Activated T-cell treated with anti-CD3 and anti-CD28 coated beads, Interleukin-2, amount 50 U/mL, for 48 hours (primary cell): ENCODE data around the gene PSMA2.

ENCODE experiments used
- DNase-seq, 2 experiments: peaks; one replicate each; pipeline ENCODE4 v3.0.0-alpha.2; 2020

Gene PSMA2

GRCh38 chr7:42939457-42940240 lies 7.7 kb upstream of the PSMA2 start:
- DNase-seq, result no peak

DNA sequence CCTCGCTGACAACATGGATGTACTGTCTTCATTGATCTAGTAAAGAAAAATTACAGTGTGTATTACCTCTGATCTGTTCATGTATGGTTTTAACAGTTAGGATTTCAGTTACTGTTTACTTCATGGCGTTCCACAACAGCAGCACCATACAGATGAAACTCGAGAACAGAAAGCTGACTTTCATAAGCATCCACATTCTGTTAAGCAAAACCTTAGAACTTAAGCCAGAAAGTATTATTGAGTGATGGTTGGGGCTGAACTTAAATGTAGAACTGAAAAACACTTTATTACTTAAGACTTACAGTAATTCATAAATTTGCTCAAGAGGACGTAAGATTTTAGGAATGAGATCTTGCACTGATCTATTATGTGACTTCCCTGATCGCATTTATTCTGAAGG lies 3.9 kb upstream of the PSMA2 start:
- DNase-seq, result no peak

DNA sequence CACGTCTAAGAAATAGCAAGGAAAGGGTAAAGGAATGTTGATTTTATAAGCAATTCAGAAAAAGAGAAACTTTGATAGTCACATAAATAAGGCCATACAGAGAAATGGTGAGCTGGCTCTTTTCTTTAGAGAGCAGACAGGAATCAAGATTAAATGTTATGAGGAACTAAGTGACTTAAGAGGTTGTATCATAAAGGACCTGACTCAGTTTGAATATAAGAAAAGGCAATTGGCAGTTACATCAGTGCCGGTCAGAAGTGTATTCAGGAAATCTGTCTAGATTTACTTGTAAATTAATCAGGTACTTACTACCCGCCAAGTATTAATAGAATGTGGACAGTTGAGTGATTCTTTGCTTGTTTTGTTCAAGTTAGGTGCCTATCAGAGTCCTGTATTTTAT lies 2.3 kb upstream of the PSMA2 start:
- no peak for DNase-seq

DNA sequence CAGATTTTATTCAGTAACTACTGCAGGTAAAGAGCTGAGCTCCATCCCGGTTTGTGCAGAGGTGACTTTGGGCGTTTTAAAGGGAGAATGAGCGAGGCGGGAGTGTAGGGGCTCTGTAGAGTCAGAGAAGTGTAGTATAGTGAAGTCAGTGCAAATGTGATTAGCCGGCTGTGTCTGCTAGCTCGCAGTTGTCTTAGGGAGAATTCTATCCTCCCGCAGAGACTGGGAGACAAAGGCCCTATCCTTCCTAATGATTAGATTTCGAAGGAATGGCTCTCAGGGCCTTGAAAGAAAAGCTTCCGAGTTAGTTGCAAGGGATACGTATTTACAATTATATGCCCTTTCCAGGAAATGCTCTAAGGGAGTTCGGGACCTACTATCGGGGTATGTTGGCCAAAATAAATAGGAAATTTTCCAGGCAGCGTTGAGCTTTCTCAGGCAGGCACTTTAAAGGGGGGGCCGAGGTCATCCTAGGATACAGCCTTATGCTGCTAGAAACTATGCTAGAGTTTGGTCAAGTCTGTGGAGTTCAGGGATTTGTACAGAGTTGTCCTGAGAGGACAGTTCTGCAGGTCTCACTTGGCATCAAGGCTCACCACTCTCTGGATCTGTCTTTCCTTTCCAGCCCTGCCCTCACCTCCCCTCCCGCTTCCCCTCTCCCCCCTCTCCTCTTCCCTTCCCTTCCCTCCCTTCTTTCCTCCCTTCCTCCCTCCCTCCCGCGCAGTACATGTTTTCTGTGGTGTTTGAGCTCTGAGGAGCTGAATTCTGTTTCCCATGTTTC lies 1.0 kb upstream of the PSMA2 start:
- no peak for DNase-seq

GRCh38 chr7:42931447-42931833 lies 534 bp downstream of the PSMA2 start:
- no peak for DNase-seq

GRCh38 chr7:42930889-42931288 lies 1.1 kb downstream of the PSMA2 start:
- DNase-seq, result no peak

DNA sequence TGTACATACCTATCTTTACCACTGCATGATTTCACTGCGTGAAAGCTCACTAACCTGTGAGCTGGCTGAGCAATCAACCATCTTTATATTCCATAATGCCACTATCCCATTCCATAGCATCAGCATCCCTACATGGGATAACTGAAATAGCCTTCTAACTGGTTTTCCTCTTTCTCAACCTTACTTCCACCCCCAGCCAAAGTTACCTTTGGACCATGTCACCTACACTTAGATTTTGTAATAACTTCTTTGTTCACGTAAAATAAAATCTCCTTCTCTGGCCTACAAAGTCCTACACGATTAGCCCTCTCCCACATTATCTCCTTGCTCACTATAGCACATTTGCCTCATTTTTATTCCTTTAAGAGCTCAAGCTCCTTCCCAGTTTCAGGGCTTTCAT lies 2.5 kb downstream of the PSMA2 start:
- DNase-seq, result no peak

- no peak for DNase-seq
Observed at GRCh38 chr7:42928754-42929153, 3.2 kb downstream of the PSMA2 start.

DNA sequence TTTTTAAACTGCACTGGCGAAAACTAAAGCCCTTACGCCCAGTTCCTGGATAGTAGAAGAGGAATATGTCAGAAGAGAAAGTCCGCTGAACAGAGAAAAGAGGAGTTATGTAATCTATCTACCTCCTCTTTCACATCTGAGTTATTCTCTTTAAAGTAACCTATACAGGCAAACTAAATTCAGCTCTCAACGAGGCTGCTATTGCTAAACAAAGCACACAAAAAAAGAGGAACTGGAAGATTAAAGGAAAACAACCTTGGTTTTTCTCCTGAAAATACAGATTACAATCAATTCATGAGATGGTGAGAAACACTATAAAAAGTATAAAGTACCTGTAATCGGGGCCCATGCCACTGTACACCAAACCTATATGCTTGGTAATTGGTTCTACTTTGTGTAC lies 5.8 kb downstream of the PSMA2 start:
- DNase-seq, result no peak

GRCh38 chr7:42925630-42926029 lies 6.3 kb downstream of the PSMA2 start:
- DNase-seq, result no peak

DNA sequence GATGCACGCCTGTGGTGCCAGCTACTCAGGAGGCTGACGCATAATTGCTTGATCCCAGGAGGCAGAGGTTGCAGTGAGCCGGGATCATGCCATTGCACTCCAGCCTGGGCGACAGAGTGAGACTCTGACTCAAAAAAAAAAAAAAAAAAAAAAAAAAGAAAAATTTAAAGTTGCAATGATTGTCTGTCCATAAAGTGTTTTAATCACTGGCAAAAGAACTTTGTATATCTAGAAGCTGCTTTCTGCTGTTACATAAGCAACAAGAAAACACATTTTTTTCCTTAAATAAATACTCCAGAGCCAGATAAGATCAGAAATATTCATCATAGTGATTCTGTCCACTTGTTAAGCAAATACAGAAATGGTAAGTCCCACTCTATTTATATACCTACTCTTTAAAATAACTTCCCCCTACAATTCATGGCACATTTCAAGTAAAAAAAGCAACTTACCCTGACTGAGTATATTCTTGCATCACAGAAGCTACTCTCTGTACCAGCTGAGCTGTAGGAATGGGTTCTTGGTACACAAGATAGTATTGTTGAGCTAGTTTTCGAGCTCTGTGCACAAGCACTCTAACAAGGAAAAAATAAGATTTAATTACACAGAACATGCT lies 7.6 kb downstream of the PSMA2 start:
- DNase-seq, result no peak

- DNase-seq, result no peak
Observed at GRCh38 chr7:42922017-42922753, 9.8 kb downstream of the PSMA2 start.

- DNase-seq, result no peak
Observed at GRCh38 chr7:42915356-42915755, 16.6 kb downstream of the PSMA2 start.

- no peak for DNase-seq
Observed at GRCh38 chr7:42914421-42915045, 17.4 kb downstream of the PSMA2 start.

DNA sequence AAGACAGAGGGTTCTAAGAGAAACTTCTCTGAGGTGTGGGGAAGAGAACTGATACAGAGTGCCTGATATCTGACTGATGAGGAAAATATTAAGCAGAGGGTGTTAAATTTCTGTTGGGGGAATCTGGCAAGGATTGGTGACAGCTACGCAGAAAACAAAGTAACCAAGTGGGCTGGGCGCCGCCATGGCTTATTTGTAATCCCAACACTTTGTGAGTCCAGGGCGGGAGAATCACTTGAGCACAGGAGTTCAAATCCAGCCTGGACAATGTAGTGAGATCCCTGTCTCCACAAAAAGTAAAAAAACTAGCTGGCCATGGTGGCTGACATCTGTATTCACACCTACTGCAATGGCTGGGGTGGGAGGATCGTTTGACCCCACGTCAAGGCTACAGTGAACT lies 18.0 kb downstream of the PSMA2 start:
- DNase-seq, result no peak

DNA sequence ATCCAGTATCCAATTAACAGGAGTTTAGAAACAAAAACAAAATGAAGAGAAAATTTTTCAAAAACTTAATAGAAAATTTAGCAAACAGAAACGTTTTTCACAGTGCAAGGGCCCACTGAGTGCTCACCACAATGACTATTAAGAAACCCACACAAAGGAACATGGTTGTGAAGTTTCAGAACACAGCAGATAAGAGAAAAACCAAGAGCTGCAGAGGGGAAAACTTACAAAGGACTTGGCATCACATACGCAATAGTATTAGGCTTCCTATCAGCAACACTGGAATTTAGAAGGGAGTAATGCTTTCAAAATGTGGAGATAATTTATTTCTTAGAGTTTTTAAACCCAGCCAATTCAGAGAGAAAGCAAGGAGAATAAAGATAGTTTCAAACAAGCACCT lies 18.4 kb downstream of the PSMA2 start:
- DNase-seq, result no peak

GRCh38 chr7:42911454-42912447 lies 20.2 kb downstream of the PSMA2 start, which contains the start of gene C7orf25:
Gene C7orf25 (minus strand): TSS chr7:42912070. CDS start chr7:42910900, 1,170 bp downstream.
- peak; percentile 95 to 97 for DNase-seq

DNA sequence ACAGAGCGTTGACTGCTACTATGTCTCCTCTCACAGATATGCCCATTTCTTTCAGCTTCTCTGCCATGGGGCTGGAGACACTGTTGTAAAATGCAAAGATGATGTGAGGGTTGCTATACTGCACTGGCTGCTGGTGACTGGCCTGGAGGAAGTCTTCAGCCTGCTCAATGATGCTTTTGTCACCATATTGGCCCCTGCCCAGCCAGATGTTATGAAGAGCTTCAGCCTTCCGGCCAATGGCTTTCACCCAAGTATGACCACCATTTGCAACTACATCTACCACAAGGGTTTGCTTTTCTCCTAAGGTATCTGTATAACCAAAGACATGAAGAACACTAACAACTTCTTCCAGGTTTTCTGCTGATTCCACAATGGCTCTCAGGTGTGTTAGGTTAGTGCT lies 21.7 kb downstream of the PSMA2 start:
- DNase-seq, result no peak

GRCh38 chr7:42907316-42907715 lies 24.7 kb downstream of the PSMA2 start:
- DNase-seq, result no peak

DNA sequence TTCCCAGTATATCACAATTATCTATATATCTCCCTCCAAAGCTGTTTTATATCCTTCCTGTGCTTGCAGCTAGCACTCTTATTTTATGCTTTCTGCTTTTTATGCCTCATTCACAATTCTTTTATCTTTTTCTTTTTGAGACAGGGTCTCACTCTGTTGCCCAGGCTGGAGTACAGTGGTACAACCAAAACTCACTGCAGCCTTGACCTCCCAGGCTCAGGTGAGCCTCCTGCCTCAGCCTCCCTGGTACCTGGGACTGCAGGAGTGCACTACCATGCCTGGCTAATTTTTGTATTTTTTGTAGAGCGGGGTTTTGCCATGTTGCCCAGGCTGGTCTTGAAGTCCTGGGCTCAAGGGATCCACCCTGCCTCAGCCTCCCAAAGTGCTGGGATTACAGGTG lies 25.8 kb downstream of the PSMA2 start:
- no peak for DNase-seq

DNA sequence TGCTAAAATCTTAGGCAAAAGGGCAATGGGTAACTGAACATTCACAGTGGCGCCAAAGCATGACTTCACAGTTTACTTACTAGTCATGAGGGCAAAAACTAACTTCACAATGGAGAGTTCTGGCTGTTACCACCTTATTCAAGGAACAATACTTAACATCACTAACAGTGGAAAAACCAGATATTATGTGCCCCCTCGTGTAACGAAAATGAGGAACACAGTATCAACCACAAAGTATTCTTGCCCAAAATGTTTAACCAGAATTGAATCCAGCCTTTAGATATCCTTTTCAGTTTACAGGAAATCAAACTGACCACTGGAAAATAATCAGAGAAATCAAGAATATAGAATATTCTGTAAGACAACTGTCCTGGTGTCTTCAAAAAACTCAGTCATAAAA lies 29.6 kb downstream of the PSMA2 start:
- no peak for DNase-seq
